Left cardiac atrium (tissue), 4 donors: Measurements from ENCODE around the gene SFMBT2. TPM values are rescaled to one million over a fixed set of nuclear protein-coding genes. Genes with fewer than 3 reads are reported as not detected.
A peak's percentile ranks its signal among the peaks of the same experiment; 100 is the strongest.
"Not testable (repeated sequence)": the region's sequence is repeated elsewhere in the genome, so short reads cannot be mapped to it uniquely, and the experiment has no call there.

Experiments used
- ATAC-seq, 2 donors: fragments of 200-7000 bp; cut with Tn5 transposase; one replicate each; pipeline ENCODE4 v1.9.1; 2020; ENCODE audit warnings: mild to moderate bottlenecking in 2 of 2, moderate library complexity in 2 of 2
- DNase-seq: peaks from one replicate; pipeline ENCODE4 v3.0.0-alpha.2; 2020
- intact Hi-C, 2 donors: fragments of 100-400 bp; cut with DNase I; formaldehyde crosslinking; loops; one replicate each; pipeline versions ENCODE4 v1.14.1 to v1.15.1; 2022 to 2023
- total RNA-seq, 2 donors: library from RNA; stranded (reverse); fragmentation: NEBNext Ultra II Directional; extraction: Animal tissue kit (Norgen Biotek cat#: 25700); gene quantifications; one replicate each; pipeline ENCODE4 v1.2.1, GENCODE V29; 2021
- donor health status: DM: no; HTN: yes; CAD: no.
- donor health status: DM: no; HTN: yes; CAD: no; lungs with severe emphysema.
- donor health status: DM: yes; HTN: yes; CAD: no.
- donor health status: Dilated cardiomyopathy.

The SFMBT2 gene
- total RNA-seq, 2 donors from 2014 or later = 9.9 to 11.4 TPM

GRCh38 chr10:7407368-7408290 is 3.2 kb downstream of the SFMBT2 start:
- intact Hi-C loops = loop anchor here (2.0 to 10.0 kb wide), 3 partner anchors 73 to 150 kb away; no protein-coding TSS in a partner anchor
- DNase-seq (peak; percentile 69), ATAC-seq (peak; percentile 13)

DNA sequence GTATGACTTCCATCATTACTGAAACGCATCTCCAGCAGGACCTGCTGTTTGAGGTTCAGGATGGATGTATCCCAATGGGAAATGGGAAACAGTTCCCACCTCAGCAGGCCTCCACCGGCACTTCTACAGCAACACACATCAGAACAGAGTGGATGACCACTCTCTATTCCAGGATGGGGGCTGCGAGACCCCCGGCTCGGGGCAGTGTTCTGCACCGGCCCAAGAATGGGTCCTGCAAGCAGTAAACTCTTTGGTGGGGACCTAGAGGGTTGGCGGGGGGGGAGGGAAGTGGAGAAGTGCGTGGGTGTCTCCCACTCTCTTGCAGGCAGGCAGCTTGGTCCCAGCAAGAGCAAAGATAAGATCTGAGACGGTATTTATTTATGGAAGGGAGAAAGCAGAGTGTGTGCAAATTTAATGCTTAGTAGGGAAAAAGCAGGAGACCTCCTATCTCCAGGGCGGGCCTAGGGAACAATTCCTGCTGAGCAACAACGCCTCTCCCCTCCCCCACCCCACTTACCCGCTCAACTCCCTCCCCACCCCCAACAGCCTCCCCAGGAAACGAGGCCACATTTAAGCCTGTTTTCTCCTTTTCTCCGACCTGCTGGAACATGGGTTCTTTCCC is 4.0 kb downstream of the SFMBT2 start:
- intact Hi-C loops = loop anchor here (5.0 to 10.0 kb wide), 2 partner anchors 72 to 150 kb away; no protein-coding TSS in a partner anchor
- no peak for ATAC-seq
- DNase-seq = peak; percentile 53

- intact Hi-C loops = loop anchor here (5.0 to 10.0 kb wide), 2 partner anchors 71 to 148 kb away; no protein-coding TSS in a partner anchor
- ATAC-seq = no peak
These were observed 5.2 kb downstream of the SFMBT2 start for GRCh38 chr10:7405637-7406036.

DNA sequence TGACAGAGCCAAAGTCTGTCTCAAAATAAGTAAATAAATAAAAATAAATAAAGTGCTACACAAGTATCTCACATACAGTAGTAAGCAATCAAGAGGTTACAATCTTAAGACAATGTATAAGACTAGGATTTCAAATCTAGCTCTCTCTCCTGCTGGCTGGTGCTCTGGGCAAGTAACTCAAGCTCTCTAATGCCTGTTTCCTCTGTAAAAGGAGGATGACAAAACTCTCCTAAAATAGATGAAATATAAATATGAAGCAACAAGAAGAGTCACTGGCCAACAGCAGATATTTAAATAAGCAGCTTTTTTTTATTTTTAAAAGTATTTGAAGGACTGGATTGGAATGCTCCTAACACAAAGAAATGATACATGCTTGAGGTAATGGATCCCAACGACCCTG is 7.2 kb downstream of the SFMBT2 start:
- ATAC-seq (no peak), DNase-seq (no peak)
- intact Hi-C loops = loop anchor here in 1 of 2 donors (10.0 kb wide), 1 partner anchor 69 kb away; no protein-coding TSS in a partner anchor

More at GRCh38 chr10:7405637-7406036, 5.2 kb downstream of the SFMBT2 start:
- DNase-seq = no peak

DNA sequence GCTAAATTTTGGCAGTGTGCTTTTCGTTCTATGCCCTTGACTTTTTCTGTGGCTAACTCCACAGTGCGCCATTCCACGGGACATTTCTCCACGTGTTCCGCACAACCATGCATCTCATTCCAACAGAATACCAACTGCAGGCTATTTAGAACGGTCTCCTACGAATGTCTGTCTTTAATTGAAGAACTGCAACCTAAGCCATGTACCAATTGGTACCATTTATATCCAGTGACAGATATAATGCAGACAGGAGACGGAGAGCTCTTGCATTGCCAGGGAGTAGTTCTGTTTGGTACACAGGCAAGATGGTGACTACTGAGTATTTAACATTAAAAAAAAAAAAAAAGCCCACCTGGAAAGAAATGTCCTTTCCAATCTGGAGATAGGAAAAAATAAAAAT is 9.1 kb downstream of the SFMBT2 start:
- no peak for ATAC-seq
- intact Hi-C loops = loop anchor here in 1 of 2 donors (10.0 kb wide), 1 partner anchor 67 kb away; no protein-coding TSS in a partner anchor

DNA sequence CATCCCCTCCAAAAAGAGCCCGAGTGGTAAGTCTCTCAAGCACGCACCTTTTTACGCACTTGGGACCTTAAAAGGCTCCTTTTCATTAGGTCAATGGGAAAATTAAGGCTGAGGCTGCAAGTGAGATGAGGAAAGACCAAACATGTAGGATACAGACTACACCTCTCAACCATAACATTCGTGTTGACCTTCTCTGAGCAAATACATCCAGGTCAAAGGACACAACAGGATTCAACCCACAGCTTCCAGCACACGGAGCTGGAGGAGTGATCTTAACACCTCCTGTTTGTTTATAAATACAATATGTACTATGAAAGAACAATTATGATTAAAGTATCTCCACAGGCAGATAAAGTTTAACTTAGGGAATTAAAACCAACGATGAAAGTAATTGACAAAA is 9.7 kb downstream of the SFMBT2 start:
- intact Hi-C loops = loop anchor here in 1 of 2 donors (10.0 kb wide), 1 partner anchor 66 kb away; no protein-coding TSS in a partner anchor
- ATAC-seq (no peak), DNase-seq (no peak)

More for the DNA sequence above, 9.1 kb downstream of the SFMBT2 start:
- no peak for DNase-seq

DNA sequence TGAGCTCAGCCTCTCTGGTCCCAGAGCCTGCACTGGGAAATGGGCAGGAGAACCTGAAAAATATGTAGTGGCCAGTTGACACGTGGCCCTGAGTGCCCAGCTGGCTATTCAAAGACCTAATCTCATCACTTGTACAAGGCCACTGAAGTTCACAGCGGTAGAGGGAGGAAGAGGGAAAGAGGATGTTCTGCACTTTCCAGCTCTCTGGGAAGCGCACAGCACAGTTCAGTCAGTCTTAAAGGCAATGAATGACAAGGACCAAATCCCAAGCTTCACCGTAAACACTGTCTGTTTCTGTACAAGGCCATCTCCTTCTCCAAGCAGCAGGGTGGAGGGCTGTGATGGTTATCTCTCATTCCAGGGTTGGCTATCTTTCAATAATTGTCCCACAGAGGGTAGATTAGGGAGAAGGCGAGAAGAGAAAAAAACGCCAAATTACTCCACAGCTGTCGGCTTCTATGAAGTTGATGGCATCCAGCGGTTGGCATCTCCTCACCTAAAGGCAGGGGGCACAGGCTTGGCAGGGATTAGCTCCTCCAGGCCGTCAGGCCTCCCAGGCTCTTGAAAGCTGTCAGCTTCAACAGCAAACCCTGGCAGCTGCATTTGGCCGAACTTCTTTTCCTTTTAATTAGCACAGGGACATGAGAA is 10.6 kb downstream of the SFMBT2 start:
- DNase-seq (peak; percentile 44), ATAC-seq (peak; percentile 61 to 65)
- intact Hi-C loops = loop anchor here in 1 of 2 donors (10.0 kb wide), 1 partner anchor 65 kb away; no protein-coding TSS in a partner anchor

- intact Hi-C loops = no loop called here
- DNase-seq = no peak
- no peak for ATAC-seq
These were observed 11.3 kb downstream of the SFMBT2 start for GRCh38 chr10:7399533-7399932.

DNA sequence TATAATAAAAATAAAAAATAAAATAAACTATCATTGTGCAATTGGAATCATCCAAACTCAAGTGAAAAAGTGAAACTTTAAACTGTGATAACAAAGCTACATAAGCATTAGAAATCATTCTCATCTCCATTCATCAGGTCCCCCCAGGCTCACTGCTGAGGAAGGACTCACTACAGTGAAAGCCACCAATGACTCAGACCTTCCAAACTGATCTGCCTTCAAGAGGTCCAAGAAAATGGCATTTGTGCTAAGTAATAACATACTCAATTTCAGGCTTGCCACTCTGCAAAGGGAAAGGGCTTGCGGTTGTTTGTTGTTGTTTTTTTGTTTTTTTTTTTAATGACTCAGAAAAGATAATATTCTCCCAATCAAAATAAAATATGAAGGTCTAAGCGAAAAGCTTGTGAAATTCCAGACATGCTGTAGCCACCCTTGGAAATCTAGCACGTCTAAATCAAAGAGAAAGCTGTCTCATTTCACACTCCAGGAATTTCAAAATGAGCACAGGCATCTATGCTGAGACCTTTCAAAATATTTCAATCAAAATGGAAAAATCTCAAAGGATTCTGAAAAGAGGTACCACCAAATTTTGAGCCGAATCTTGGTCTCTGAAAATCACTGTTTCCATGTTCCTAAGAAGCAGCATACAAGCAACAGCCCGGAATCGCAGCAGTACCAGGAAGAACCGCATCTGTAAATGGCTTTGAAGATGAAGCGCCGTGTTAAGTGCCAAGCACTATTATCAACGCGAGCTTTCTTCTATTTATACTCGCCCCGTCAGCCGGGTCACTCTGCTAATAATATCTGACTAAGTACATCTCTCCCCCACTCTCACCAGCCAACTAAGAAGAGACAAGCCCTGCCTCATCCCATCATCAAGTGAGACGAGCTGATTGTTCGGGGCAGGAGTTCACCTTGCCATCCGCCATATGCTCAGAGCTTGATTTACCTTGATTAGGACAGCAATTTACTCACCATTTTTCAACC is 13.5 kb downstream of the SFMBT2 start:
- ATAC-seq = peak; percentile 83 to 85
- intact Hi-C loops = no loop called here
- peak; percentile 52 for DNase-seq

GRCh38 chr10:7392301-7392700 is 18.5 kb downstream of the SFMBT2 start:
- intact Hi-C loops = not testable (repeated sequence)

GRCh38 chr10:7391748-7392147 is 19.1 kb downstream of the SFMBT2 start:
- ATAC-seq (no peak), DNase-seq (no peak)
- intact Hi-C loops = no loop called here

More at GRCh38 chr10:7392301-7392700, 18.5 kb downstream of the SFMBT2 start:
- ATAC-seq, DNase-seq: not testable (repeated sequence)

DNA sequence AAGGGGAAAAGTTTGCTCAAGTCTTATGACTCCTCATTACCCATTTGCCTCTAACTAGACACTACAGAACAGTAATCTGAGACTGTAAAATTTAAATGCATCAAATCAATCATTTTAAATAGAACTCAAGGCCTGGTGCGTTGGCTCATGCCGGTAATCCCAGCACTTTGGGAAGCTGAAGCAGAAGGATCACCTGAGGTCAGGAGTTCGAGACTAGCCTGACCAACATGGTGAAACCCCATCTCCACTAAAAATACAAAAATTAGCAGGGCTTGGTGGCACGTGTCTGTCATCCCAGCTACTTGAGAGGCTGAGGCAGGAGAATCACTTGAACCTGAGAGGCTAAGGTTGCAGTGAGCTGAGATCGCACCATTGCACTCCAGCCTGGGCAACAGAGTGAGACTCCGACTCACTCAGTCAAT is 20.1 kb downstream of the SFMBT2 start:
- ATAC-seq, DNase-seq, intact Hi-C loops: not testable (repeated sequence)

DNA sequence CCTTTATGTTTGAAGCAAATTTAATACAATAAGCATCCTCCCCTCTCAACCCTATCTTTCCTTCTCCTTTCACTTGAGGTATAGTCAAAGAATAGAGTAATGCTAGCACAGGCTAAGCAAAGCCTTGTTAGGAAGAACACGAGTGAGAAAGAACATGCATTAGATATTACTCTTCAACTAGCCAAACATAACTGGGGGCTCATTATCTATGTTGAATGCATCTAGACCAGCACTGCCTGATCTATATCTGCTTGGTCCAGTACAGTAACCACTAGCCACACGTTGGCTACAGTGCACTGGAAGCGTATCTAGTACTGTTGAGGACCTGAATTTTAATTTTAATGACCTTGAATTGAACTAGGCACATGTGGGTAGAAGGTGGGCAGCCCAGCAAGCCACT is 21.0 kb downstream of the SFMBT2 start:
- intact Hi-C loops = no loop called here
- DNase-seq = no peak
- no peak for ATAC-seq

GRCh38 chr10:7389346-7389745 is 21.5 kb downstream of the SFMBT2 start:
- intact Hi-C loops = no loop called here
- ATAC-seq = no peak
- no peak for DNase-seq

- intact Hi-C loops = no loop called here
- no peak for ATAC-seq
- no peak for DNase-seq
These were observed 22.2 kb downstream of the SFMBT2 start for GRCh38 chr10:7388602-7389001.

GRCh38 chr10:7388149-7388548 is 22.7 kb downstream of the SFMBT2 start:
- intact Hi-C loops, ATAC-seq, DNase-seq: not testable (repeated sequence)

- DNase-seq (no peak), ATAC-seq (no peak)
- intact Hi-C loops = no loop called here
These were observed 25.7 kb downstream of the SFMBT2 start for GRCh38 chr10:7385114-7385513.

DNA sequence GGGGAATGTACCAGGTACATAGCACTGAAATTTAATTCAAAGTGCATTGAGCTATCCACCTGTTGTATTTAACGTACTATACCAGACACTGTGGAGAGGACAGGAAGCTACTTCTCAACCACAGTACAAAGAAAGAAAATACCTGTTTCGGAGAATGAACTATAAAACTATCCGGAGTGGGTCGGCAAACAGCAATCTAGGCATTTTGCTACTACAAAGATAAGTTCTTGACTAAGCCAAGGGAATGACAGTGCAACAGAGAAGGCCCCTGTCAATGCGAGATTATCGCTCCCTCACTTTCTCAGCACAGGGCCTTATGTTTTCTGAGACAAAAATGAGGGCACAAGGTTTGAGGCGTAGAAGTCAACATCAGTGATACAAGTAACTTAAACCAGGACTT is 27.4 kb downstream of the SFMBT2 start:
- ATAC-seq = no peak
- no peak for DNase-seq
- intact Hi-C loops = no loop called here
